Effector memory CD8-positive, alpha-beta T cell (primary cell): ENCODE data around the gene EXOSC7.
"Not testable (repeated sequence)": the region's sequence is repeated elsewhere in the genome, so short reads cannot be mapped to it uniquely, and the experiment has no call there.

Source experiments
- ATAC-seq: fragments of 150-1000 bp; cut with Tn5 transposase; replicated peaks from 2 replicates; pipeline ENCODE4 v1.10.0; 2021; ENCODE audit warnings: mild to moderate bottlenecking, moderate library complexity
- DNase-seq, 3 experiments: peaks; one replicate each; pipeline ENCODE4 v3.0.0; 2021
- H3K27ac Mint-ChIP-seq, 2 donors: one replicate each; pipeline ENCODE4 v1.8.0; 2022; ENCODE audit warnings: mild to moderate bottlenecking in 2 of 2, mixed read lengths in 2 of 2, moderate library complexity in 2 of 2
- H3K27me3 Mint-ChIP-seq, 2 donors: one replicate each; pipeline ENCODE4 v1.8.0; 2022; ENCODE audit warnings: mixed read lengths in 2 of 2
- H3K36me3 Mint-ChIP-seq: one replicate; pipeline ENCODE4 v1.8.0; 2022; ENCODE audit warnings: mild to moderate bottlenecking, moderate library complexity, mixed read lengths; ENCODE audit not compliant: insufficient read depth
- H3K4me1 Mint-ChIP-seq, 2 donors: one replicate each; pipeline ENCODE4 v1.8.0; 2022; ENCODE audit warnings: low read depth in 2 of 2, mixed read lengths in 2 of 2
- H3K4me3 Mint-ChIP-seq, 2 donors: one replicate each; pipeline ENCODE4 v1.8.0; 2022; ENCODE audit warnings: mild to moderate bottlenecking in 2 of 2, mixed read lengths in 2 of 2, moderate library complexity in 2 of 2
- H3K9me3 Mint-ChIP-seq, 2 donors: one replicate each; pipeline ENCODE4 v1.8.0; 2022; ENCODE audit warnings: mixed read lengths in 2 of 2

The EXOSC7 gene

DNA sequence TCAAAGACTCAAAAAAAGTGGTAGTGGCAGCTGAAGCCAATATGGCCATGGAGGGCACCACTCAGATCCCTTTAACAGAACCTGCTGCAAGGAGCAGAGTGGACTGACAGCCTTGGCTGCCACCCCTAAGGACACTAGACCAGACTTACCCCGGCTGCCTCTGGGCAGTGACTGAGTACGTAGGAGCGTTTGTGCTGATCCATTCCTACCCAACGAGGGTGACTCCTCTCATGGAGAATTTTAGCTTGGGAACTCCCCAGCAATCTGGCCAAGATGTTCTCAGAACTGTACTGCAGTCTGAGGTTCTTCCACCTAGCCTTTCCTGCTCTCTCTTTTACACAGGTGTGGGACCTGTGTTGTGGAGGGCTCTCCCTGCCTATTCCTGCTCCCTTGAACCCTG lies 72.2 kb downstream of the EXOSC7 start:
- DNase-seq, result no peak
- Mint-ChIP-seq H3K4me3 (no peak overlapping the region), H3K4me1 (no peaks in the 10 kb centered on the region), H3K27me3 (peaks cover 44 to 62% of the 10 kb centered on the region in 2 donors), H3K36me3 (no peaks in the 10 kb centered on the region), H3K27ac (no peak overlapping the region), H3K9me3 (no peaks in the 10 kb centered on the region)
- ATAC-seq, result no peak

DNA sequence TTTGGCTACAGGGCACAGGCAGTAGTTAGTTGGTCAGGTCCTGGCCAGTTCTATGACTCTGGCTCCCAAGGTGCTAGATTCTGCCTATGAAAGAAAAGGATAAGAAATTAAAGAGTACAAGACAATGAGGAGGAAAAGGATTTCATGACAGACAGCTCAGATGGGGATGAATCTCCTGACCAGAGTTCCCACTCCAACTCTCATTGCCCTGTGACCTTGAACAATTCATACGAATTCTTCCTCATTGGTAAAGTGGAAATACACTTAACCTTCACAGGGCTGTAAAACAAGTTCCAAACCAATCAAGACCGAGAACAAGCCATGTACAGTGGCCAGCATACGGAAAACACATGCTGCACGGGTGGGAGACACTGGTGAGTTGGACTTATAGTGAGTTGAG lies 73.8 kb downstream of the EXOSC7 start:
- DNase-seq (no peak), ATAC-seq (no peak)
- Mint-ChIP-seq H3K27ac (no peak overlapping the region), H3K27me3 (peaks cover 44 to 62% of the 10 kb centered on the region in 2 donors), H3K4me1 (no peaks in the 10 kb centered on the region), H3K4me3 (no peak overlapping the region), H3K9me3 (no peaks in the 10 kb centered on the region), H3K36me3 (no peaks in the 10 kb centered on the region)

DNA sequence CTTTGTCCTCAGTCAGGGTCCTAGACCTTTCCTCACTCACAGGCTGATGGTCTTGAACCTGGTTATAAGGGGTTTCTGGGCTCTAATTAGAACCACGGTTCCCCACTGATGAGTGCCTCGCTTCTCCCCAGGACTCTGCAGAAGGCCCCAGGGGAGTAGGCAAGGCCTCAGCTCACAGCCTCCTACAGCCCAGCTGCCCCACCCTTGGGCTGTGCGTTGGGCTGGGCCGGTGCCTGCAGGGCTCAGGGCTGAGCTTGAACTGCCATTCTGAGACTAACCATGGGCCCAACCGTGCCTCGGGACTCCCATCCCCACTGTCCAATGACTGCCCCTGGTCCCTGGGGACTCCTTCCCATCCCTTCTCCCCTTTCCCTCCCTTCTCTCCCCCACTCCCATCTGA lies 75.6 kb downstream of the EXOSC7 start:
- H3K4me3 Mint-ChIP-seq, result no peak overlapping the region
- no peaks in the 10 kb centered on the region for H3K36me3 Mint-ChIP-seq
- no peaks in the 10 kb centered on the region for H3K4me1 Mint-ChIP-seq
- no peak for ATAC-seq
- H3K9me3 Mint-ChIP-seq, result no peaks in the 10 kb centered on the region
- H3K27ac Mint-ChIP-seq, result no peak overlapping the region
- H3K27me3 Mint-ChIP-seq, result peaks cover 47 to 57% of the 10 kb centered on the region in 2 donors
- DNase-seq, result no peak

DNA sequence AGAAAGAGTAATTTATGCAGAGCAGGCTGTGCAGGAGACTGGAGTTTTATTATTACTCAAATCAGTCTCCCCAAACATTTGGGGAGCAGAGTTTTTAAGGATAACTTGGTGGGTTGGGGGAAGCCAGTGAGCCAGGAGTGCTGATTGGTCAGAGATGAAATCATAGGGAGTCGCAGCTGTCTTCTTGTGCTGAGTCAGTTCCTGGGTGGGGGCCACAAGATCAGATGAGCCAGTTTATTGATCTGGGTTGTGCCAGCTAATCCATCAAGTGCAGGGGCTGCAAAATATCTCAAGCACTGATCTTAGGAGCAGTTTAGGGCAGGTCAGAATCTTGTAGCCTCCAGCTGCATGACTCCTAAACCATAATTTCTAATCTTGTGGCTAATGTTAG lies 77.8 kb downstream of the EXOSC7 start:
- not testable (repeated sequence) for DNase-seq, H3K36me3 Mint-ChIP-seq, H3K27ac Mint-ChIP-seq, H3K9me3 Mint-ChIP-seq, H3K4me1 Mint-ChIP-seq, H3K4me3 Mint-ChIP-seq, ATAC-seq
- H3K27me3 Mint-ChIP-seq, result peaks cover 48 to 49% of the 10 kb centered on the region in 2 donors

DNA sequence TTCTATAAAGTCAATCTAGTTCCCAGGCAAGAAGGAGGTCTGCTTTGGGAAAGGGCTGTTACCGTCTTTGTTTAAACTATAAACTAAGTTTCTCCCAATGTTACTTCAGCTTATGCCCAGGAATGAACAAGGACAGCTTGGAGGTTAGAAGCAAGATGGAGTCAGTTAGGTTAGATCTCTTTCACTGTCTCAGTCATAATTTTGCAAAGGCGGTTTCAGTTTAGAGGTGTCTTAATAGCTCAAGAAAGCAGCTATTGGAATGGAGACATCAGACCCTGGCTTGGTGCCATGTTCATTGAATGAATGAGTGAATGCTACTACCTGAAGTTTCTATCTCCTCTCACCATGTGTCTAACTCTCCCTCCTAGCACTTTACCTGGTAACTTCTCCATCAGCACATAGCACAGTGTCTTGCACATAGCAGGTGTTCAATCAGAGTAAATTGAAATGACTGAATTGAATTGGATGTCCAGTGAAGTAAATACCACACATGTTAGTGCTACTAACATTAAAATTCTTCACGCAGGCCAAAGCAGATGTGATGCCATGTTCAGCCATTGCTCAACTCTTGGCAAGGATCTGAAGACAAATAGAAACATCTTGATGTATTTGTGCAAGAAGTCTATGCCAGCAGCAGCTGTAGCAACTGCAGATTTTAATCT lies 78.3 kb downstream of the EXOSC7 start:
- Mint-ChIP-seq H3K27ac (no peak overlapping the region), H3K36me3 (no peaks in the 10 kb centered on the region), H3K27me3 (peaks cover 42 to 44% of the 10 kb centered on the region in 2 donors), H3K9me3 (no peaks in the 10 kb centered on the region), H3K4me1 (no peaks in the 10 kb centered on the region), H3K4me3 (no peak overlapping the region)
- ATAC-seq (no peak), DNase-seq (no peak)

DNA sequence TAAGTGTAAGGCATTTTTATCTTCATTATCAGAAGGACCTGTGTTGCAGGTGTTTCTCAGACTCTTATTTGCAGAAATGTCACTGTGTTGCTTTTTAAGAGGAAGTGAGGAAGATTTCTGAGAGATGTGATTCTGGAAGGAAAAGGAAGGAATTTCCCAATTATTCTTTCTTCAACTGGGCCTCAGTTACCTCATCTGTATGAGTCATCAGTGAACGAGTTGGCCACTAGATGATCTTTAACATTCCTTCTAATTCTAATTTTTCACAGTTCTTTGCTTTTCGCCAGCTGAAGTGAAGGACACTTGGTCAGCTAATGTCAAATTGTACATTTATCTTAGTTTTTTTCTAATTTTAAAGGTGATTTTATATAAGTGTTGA lies 79.0 kb downstream of the EXOSC7 start:
- Mint-ChIP-seq H3K9me3 (no peaks in the 10 kb centered on the region), H3K36me3 (no peaks in the 10 kb centered on the region), H3K27ac (peak overlapping the region in 1 of 2 donors; percentile 47), H3K4me1 (no peaks in the 10 kb centered on the region), H3K4me3 (no peak overlapping the region), H3K27me3 (peaks cover 36 to 37% of the 10 kb centered on the region in 2 donors)
- no peak for DNase-seq
- ATAC-seq, result no peak

DNA sequence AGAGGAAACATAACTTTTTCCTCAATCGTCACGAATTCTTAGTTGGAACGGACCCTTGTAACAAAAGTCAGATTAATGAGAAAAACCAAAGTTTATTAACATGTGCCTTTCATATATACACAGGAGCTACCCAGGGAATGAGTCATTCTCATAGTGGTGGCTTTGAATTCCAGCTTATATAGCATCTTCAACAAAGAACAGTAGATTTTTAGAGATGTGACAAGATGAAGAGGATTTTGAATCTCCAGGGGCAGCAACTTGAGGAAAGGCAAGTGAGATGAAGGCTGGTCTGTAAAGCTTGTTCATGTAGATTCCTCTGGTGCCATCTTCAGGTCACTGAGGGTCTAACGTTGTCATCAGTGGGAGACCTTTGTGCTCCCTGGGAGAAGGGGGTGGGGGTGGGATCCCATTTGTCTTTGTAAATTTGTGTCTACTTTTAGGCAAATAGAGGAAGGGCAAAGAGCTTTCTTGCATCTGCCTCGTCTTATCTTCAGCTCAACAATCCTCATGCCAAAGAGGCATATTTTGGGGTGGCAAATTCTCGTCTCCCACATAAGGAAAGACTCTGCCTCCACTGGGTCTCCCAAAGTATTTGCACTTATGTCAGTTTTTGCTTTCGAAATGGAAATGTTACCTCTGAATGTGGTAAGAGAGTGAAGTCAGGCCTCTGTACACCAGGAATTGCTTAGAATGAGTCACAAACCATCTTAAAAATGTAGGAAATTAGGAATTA lies 79.5 kb downstream of the EXOSC7 start:
- ATAC-seq (no peak), DNase-seq (no peak)
- Mint-ChIP-seq H3K36me3 (no peaks in the 10 kb centered on the region), H3K4me3 (no peak overlapping the region), H3K4me1 (no peaks in the 10 kb centered on the region), H3K27ac (peak overlapping the region in 1 of 2 donors; percentile 47), H3K9me3 (no peaks in the 10 kb centered on the region), H3K27me3 (peaks cover 30 to 31% of the 10 kb centered on the region in 2 donors)

DNA sequence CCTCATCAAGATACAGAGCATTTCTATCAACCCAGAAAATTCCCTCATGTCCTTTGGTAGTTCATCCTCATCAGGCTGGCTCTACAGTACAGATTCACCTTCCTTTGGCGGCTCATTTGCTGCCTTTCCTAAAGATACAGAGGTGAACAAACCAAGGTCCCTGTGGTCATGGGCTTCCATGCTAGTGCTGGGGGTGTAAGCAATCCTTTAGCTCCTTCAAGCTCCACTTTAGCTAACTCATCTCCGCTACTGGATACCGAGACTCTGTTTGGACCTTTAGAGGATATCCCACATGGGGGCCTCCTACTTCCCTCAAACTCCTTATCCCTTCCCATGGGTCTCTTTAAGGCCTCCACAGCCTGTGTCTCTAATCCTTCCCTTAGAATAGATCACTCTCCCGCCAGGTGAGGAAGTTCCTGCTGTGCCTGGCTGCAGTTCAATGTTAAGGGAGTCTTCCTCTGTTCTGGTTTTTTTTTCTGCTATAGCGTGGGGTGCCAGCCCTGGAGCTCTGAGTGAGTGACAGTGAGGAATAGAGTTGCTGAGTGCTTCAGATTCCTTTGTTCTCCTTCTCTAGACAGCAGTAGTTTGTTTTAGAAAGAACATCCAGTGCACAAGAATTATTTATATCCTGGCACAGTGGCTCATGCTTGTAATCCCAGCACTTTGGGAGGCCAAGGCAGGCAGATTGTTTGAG lies 80.7 kb downstream of the EXOSC7 start:
- Mint-ChIP-seq H3K4me3 (no peak overlapping the region), H3K27ac (no peak overlapping the region), H3K27me3 (peaks cover 23 to 27% of the 10 kb centered on the region in 2 donors), H3K36me3 (no peaks in the 10 kb centered on the region), H3K9me3 (no peaks in the 10 kb centered on the region), H3K4me1 (peaks cover 0 to 3% of the 10 kb centered on the region in 2 donors)
- no peak for DNase-seq
- ATAC-seq, result no peak

DNA sequence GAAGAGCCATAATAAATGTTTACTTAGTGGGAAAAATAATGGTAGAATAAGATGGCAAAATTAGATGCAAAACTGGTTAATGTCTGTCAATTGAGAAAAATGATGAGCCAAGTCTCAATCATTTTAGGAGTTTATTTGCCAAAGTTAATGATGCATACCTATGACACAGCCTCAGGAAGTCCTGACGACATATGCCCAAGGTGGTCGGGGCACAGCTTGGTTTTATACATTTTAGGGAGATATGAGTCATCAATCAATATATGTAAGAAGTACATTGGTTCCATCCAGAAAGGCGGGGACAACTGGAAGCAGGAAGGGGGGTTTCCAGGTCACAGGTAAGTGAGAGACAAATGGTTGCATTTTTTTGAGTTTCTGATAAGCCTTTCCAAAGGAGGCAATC lies 81.5 kb downstream of the EXOSC7 start:
- Mint-ChIP-seq H3K4me3 (no peak overlapping the region), H3K4me1 (peaks cover 0 to 3% of the 10 kb centered on the region in 2 donors), H3K27me3 (peaks cover 15 to 20% of the 10 kb centered on the region in 2 donors), H3K9me3 (no peaks in the 10 kb centered on the region), H3K36me3 (no peaks in the 10 kb centered on the region), H3K27ac (no peak overlapping the region)
- DNase-seq (no peak), ATAC-seq (no peak)

DNA sequence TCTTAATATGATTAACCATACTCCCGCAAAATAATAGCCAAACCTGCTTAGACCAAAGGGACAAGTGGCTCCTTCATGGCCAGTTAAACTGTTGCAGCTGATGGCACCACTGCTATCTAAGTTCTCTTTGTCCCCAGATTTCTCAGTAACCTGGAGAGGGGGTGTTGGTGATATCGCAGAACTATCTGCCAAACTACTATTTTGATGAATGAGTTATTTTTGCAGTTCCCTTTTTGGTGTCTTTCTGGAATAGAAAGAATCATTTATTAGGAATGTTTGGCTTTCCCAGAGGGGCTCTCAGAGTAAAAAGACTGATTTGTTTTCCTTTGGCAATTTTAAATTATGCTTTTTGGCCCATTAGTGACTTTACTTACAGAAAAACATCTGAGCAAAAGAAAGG lies 83.1 kb downstream of the EXOSC7 start:
- ATAC-seq (no peak), DNase-seq (no peak)
- no peak overlapping the region for H3K4me3 Mint-ChIP-seq
- peaks cover 11 to 20% of the 10 kb centered on the region in 2 donors for H3K27me3 Mint-ChIP-seq
- peaks cover 0 to 3% of the 10 kb centered on the region in 2 donors for H3K4me1 Mint-ChIP-seq
- no peak overlapping the region for H3K27ac Mint-ChIP-seq
- H3K36me3 Mint-ChIP-seq, result no peaks in the 10 kb centered on the region
- H3K9me3 Mint-ChIP-seq, result no peaks in the 10 kb centered on the region

DNA sequence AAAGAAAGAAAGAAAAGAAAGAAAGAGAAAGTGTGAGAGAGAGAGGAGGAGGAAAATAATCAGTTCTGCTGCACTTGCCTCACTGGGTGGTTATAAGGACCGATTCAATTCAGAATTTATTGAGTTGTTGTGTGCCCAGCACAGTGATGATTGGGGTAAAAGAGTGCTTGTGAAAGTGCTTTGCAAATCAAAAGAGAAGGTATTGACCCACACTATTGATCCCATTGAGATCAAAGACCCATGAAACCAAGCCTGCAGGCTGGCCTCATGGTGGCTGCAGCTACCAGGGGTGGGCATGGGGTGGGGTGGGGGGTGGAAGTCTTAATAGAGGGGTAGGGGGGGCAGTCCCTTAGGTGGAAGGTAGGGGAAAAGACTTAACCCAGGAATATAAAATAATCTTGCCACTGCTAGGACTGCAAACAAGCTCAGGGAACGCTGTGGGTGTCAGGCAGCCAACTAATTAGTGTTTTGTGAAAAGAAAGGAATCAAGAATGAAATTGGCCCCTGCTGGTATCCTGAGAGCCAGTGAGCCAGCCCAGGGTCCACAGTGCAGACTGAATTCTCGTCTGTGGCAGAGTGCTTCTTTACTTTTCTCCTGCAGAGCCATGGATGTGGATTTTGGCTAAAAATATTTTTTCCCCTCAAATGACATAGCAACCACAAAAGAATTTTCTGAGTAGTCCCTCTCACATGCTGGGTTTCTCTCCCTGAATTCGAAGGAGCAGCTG lies 84.3 kb downstream of the EXOSC7 start:
- H3K4me1 Mint-ChIP-seq, result peaks cover 7 to 12% of the 10 kb centered on the region in 2 donors
- H3K9me3 Mint-ChIP-seq, result no peaks in the 10 kb centered on the region
- peaks cover 11 to 20% of the 10 kb centered on the region in 2 donors for H3K27me3 Mint-ChIP-seq
- H3K27ac Mint-ChIP-seq, result no peak overlapping the region
- ATAC-seq (no peak), DNase-seq (no peak)
- H3K4me3 Mint-ChIP-seq, result no peak overlapping the region
- H3K36me3 Mint-ChIP-seq, result no peaks in the 10 kb centered on the region
